Neural progenitor cell (in vitro differentiated cells): Measurements from ENCODE around the gene C11orf65. TPM values are rescaled to one million over a fixed set of nuclear protein-coding genes. Genes with fewer than 3 reads are reported as not detected.

Experiments used
- DNase-seq: peaks from one replicate; pipeline ENCODE4 v3.0.0-alpha.2; 2016; ENCODE audit warnings: low spot score
- H2AFZ ChIP-seq: fragments of 200-600 bp; sonication (generic); replicated peaks from 2 replicates; pipeline ENCODE4 v1.6.1; 2016; ENCODE audit warnings: antibody characterized with exemption
- H3F3A ChIP-seq: fragments of 200-600 bp; sonication (generic); 2 replicates; pipeline ENCODE4 v1.6.1; 2016; ENCODE audit warnings: antibody characterized with exemption, low read depth
- H3K27ac ChIP-seq: fragments of 200-600 bp; sonication (generic); 2 replicates; pipeline ENCODE4 v1.5.1; 2016; ENCODE audit warnings: mild to moderate bottlenecking
- H3K27me3 ChIP-seq: fragments of 200-600 bp; sonication (generic); 2 replicates; pipeline ENCODE4 v1.6.1; 2016; ENCODE audit warnings: mild to moderate bottlenecking, moderate library complexity
- H3K36me3 ChIP-seq: fragments of 200-600 bp; sonication (generic); 2 replicates; pipeline ENCODE4 v1.5.1; 2016
- H3K4me1 ChIP-seq: fragments of 200-600 bp; sonication (generic); 2 replicates; pipeline ENCODE4 v1.6.1; 2016; ENCODE audit warnings: mixed run types
- H3K4me2 ChIP-seq: fragments of 200-600 bp; sonication (generic); 2 replicates; pipeline ENCODE4 v1.6.1; 2016
- H3K4me3 ChIP-seq: fragments of 200-600 bp; sonication (generic); 2 replicates; pipeline ENCODE4 v1.5.1; 2016
- H3K79me2 ChIP-seq: fragments of 200-600 bp; sonication (generic); 2 replicates; pipeline ENCODE4 v1.6.1; 2016; ENCODE audit warnings: low read depth
- H3K9ac ChIP-seq: fragments of 200-600 bp; sonication (generic); 2 replicates; pipeline ENCODE4 v1.6.1; 2016
- H3K9me3 ChIP-seq: fragments of 200-600 bp; sonication (generic); 2 replicates; pipeline ENCODE4 v1.5.1; 2016; ENCODE audit warnings: low read depth
- H4K20me1 ChIP-seq: fragments of 200-600 bp; sonication (generic); 2 replicates; pipeline ENCODE4 v1.6.1; 2016; ENCODE audit warnings: low read depth
- H3K27ac Mint-ChIP-seq: 3 replicates; pipeline ENCODE4 v1.8.0; 2021; ENCODE audit warnings: mixed read lengths
- H3K27me3 Mint-ChIP-seq: 2 replicates; pipeline ENCODE4 v1.8.0; 2022; ENCODE audit warnings: low read depth, mild to moderate bottlenecking, inconsistent platforms, moderate library complexity, mixed read lengths; ENCODE audit not compliant: insufficient read depth
- H3K36me3 Mint-ChIP-seq: 3 replicates; pipeline ENCODE4 v1.8.0; 2021; ENCODE audit warnings: mixed read lengths
- H3K4me1 Mint-ChIP-seq: 3 replicates; pipeline ENCODE4 v1.8.0; 2021; ENCODE audit warnings: mixed read lengths
- H3K4me3 Mint-ChIP-seq: 3 replicates; pipeline ENCODE4 v1.8.0; 2021; ENCODE audit warnings: mild to moderate bottlenecking, moderate library complexity, mixed read lengths
- H3K9me3 Mint-ChIP-seq: 3 replicates; pipeline ENCODE4 v1.8.0; 2020; ENCODE audit warnings: mixed read lengths
- CTCF ChIP-seq: fragments of 200-600 bp; sonication (generic); IDR thresholded peaks from 2 replicates; pipeline ENCODE4 v1.5.1; 2017; ENCODE audit warnings: antibody characterized with exemption, mild to moderate bottlenecking
- EZH2 ChIP-seq: fragments of 200-600 bp; sonication (generic); IDR thresholded peaks from 2 replicates; pipeline ENCODE4 v1.6.1; 2017; ENCODE audit warnings: antibody characterized with exemption, mild to moderate bottlenecking, moderate library complexity
- EZH2phosphoT487 ChIP-seq: fragments of 200-600 bp; sonication (generic); IDR thresholded peaks from 2 replicates; pipeline ENCODE4 v1.6.1; 2017; ENCODE audit warnings: antibody characterized with exemption
- total RNA-seq: library from RNA; depleted of rRNA; stranded (reverse); fragments of >200 nt; gene quantifications from 2 replicates; pipeline ENCODE4 v1.2.3, GENCODE V29; 2015; ENCODE audit warnings: low replicate concordance

Gene C11orf65
- total RNA-seq, 1 donor from 2014 or later, result 11.4 TPM

- Mint-ChIP-seq H3K4me3 (no peak overlapping the region), H3K4me1 (no peaks in the 10 kb centered on the region), H3K9me3 (peaks cover under 1% of the 10 kb centered on the region), H3K27ac (no peak overlapping the region), H3K36me3 (peaks cover 25% of the 10 kb centered on the region), H3K27me3 (no peaks in the 10 kb centered on the region)
- H3K4me2 ChIP-seq, result no peak overlapping the region
- H3K9ac ChIP-seq, result no peak overlapping the region
- DNase-seq, result no peak
- no peak overlapping the region for H3K27ac ChIP-seq
- H2AFZ ChIP-seq, result no peak overlapping the region
- no peaks in the 10 kb centered on the region for H3K4me1 ChIP-seq
- H3K79me2 ChIP-seq, result no peaks in the 10 kb centered on the region
- H4K20me1 ChIP-seq, result no peaks in the 10 kb centered on the region
- no peak for TF ChIP-seq EZH2phosphoT487
- no peak for TF ChIP-seq CTCF
- no peak for TF ChIP-seq EZH2
- no peaks in the 10 kb centered on the region for H3F3A ChIP-seq
- no peak overlapping the region for H3K4me3 ChIP-seq
- no peaks in the 10 kb centered on the region for H3K9me3 ChIP-seq
- no peaks in the 10 kb centered on the region for H3K27me3 ChIP-seq
- H3K36me3 ChIP-seq, result peaks cover 7% of the 10 kb centered on the region
Observed at GRCh38 chr11:108351468-108351867, 115.9 kb downstream of the C11orf65 start.

- H2AFZ ChIP-seq, result no peak overlapping the region
- no peaks in the 10 kb centered on the region for H3K27me3 Mint-ChIP-seq
- TF ChIP-seq CTCF, result no peak
Observed at GRCh38 chr11:108346451-108346850, 120.9 kb downstream of the C11orf65 start.

GRCh38 chr11:108345767-108346166, 121.6 kb downstream of the C11orf65 start:
- no peaks in the 10 kb centered on the region for H3K4me1 ChIP-seq

More at GRCh38 chr11:108346451-108346850, 120.9 kb downstream of the C11orf65 start:
- no peaks in the 10 kb centered on the region for H4K20me1 ChIP-seq
- H3K27me3 ChIP-seq, result no peaks in the 10 kb centered on the region
- H3K27ac Mint-ChIP-seq, result no peak overlapping the region
- H3K4me1 Mint-ChIP-seq, result no peaks in the 10 kb centered on the region
- no peaks in the 10 kb centered on the region for H3F3A ChIP-seq
- no peak overlapping the region for H3K4me3 ChIP-seq
- no peak overlapping the region for H3K27ac ChIP-seq
- peaks cover 8% of the 10 kb centered on the region for H3K36me3 Mint-ChIP-seq
- no peak overlapping the region for H3K4me2 ChIP-seq
- no peaks in the 10 kb centered on the region for H3K4me1 ChIP-seq
- H3K4me3 Mint-ChIP-seq, result no peak overlapping the region
- H3K79me2 ChIP-seq, result no peaks in the 10 kb centered on the region
- H3K9ac ChIP-seq, result no peak overlapping the region
- DNase-seq, result no peak
- H3K36me3 ChIP-seq, result peaks cover 4% of the 10 kb centered on the region
- no peaks in the 10 kb centered on the region for H3K9me3 Mint-ChIP-seq
- no peaks in the 10 kb centered on the region for H3K9me3 ChIP-seq

More at GRCh38 chr11:108345767-108346166, 121.6 kb downstream of the C11orf65 start:
- no peak overlapping the region for H3K4me3 Mint-ChIP-seq
- no peaks in the 10 kb centered on the region for H3K9me3 Mint-ChIP-seq
- no peak overlapping the region for H3K4me2 ChIP-seq
- H4K20me1 ChIP-seq, result no peaks in the 10 kb centered on the region
- H3K27ac Mint-ChIP-seq, result no peak overlapping the region
- no peaks in the 10 kb centered on the region for H3K4me1 Mint-ChIP-seq
- H3K27me3 Mint-ChIP-seq, result no peaks in the 10 kb centered on the region
- peaks cover under 1% of the 10 kb centered on the region for H3K36me3 ChIP-seq
- no peaks in the 10 kb centered on the region for H3F3A ChIP-seq
- no peaks in the 10 kb centered on the region for H3K79me2 ChIP-seq
- H3K9me3 ChIP-seq, result no peaks in the 10 kb centered on the region
- H3K9ac ChIP-seq, result no peak overlapping the region
- H2AFZ ChIP-seq, result no peak overlapping the region
- H3K27ac ChIP-seq, result no peak overlapping the region
- peaks cover 8% of the 10 kb centered on the region for H3K36me3 Mint-ChIP-seq
- DNase-seq, result no peak
- no peaks in the 10 kb centered on the region for H3K27me3 ChIP-seq
- H3K4me3 ChIP-seq, result no peak overlapping the region
- TF ChIP-seq EZH2phosphoT487 (no peak), EZH2 (no peak), CTCF (no peak)
